ENCODE data around the gene HCAR2.
"Not testable (repeated sequence)": the region's sequence is repeated elsewhere in the genome, so short reads cannot be mapped to it uniquely, and the experiment has no call there.

The HCAR2 gene

GRCh38 chr12:122661246-122661645, 41.9 kb downstream of the HCAR2 start:
- DNase-seq = no peak

GRCh38 chr12:122659579-122659978, 43.6 kb downstream of the HCAR2 start:
- no peak for DNase-seq

- DNase-seq = no peak
Measured at GRCh38 chr12:122656298-122656697, 46.9 kb downstream of the HCAR2 start.

DNA sequence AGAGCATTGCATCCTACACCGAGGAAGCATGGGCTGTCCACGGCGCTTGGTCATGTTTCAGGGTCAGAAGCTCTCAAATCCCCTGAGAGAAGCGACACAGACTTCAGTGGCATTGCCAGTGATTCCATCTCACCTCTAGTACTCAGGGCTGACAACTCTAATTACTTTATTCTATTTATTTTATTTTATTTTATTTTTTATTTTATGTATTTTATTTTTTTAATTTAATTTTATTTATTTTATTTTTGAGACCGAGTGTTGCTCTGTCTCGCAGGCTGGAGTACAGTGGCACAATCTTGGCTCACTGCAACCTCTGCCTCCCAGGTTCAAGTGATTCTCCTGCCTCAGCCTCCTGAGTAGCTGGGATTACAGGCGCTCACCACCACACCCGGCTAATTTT, 49.9 kb downstream of the HCAR2 start:
- not testable (repeated sequence) for DNase-seq

DNA sequence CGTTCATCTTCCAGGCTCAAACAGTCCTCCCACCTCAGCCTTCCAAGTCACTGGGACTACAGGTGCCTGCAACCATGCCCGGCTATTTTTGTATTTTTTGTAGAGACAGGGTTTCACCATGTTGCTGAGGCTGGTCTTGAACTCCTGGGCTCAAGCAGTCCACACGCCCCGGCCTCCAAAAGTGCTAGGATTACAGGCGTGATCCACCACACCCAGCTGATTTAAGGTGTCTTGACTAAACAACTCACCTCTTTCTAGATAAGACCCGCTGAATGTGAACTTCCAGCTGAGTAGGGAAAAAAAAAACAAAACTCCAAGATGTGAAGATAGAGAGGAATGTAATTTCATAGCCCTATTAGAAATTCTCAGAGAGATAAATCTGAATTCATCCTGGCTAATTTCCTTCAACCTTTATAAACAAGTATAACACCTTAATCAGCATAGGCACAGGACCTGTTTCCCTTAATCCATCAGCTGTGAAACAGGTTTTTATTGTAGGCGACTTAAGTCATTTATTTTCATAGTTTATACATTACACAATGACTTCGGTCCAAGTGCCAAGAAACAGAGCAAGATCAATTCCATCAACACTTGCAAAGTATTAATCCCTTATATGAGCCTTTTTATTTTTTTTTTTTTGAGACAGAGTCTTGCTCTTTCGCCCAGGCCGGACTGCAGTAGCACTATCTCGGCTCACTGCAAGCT, 51.5 kb downstream of the HCAR2 start:
- DNase-seq = no peak
